ENCODE measurements around the gene DLG1.

Gene DLG1

GRCh38 chr3:197050511-197050910, 247.9 kb downstream of the DLG1 start:
- Histone ChIP-seq H2BK120ac (ENCODE audit: low read depth, low read length) (no peak overlapping the region), H3K4me2 (ENCODE audit: low read length, poor library complexity, severe bottlenecking) (no peak overlapping the region), H2BK15ac (ENCODE audit: low read depth, poor library complexity, severe bottlenecking) (no peak overlapping the region), H3K4me3 (ENCODE audit: insufficient read depth in 1 of 2, low read depth in 1 of 2, low read length in 2 of 2) (no peak overlapping the region), H3K36me3 (ENCODE audit: control insufficient read depth in 1 of 2, insufficient read depth in 2 of 2, low read depth in 1 of 2, low read length in 2 of 2) (peaks cover 44 to 59% of the 10 kb centered on the region in 2 experiments), H2BK12ac (ENCODE audit: low read length in 2 of 2) (no peak overlapping the region), H3K27ac (ENCODE audit: low read length, poor library complexity, severe bottlenecking) (no peak overlapping the region), H3K27me3 (ENCODE audit: control insufficient read depth in 1 of 2, insufficient read depth in 1 of 2, low read length in 2 of 2) (no peaks in the 10 kb centered on the region), H3K14ac (ENCODE audit: low read length in 2 of 2) (no peak overlapping the region), H4K91ac (ENCODE audit: low read length) (no peak overlapping the region), H4K8ac (ENCODE audit: low read length) (no peak overlapping the region), H3K23ac (ENCODE audit: low read length in 2 of 2) (no peak overlapping the region), H3K9me3 (ENCODE audit: control insufficient read depth, low read length) (no peaks in the 10 kb centered on the region), H3K4me1 (ENCODE audit: control insufficient read depth, insufficient read depth, low read depth, low read length) (no peaks in the 10 kb centered on the region), H2AK5ac (ENCODE audit: low read length, severe bottlenecking) (no peak overlapping the region), H2BK5ac (ENCODE audit: low read depth, low read length, poor library complexity, severe bottlenecking) (no peak overlapping the region), H3K18ac (ENCODE audit: low read depth in 1 of 2, low read length in 2 of 2) (no peak overlapping the region), H3K9ac (ENCODE audit: low read length) (no peak overlapping the region), H3K79me1 (replicated peaks; ENCODE audit: low read length, poor library complexity, severe bottlenecking) (peaks cover 9% of the 10 kb centered on the region), H2AFZ (ENCODE audit: low read depth, low read length) (no peak overlapping the region), H3K4ac (ENCODE audit: low read depth in 1 of 2, low read length in 2 of 2) (no peak overlapping the region)
- DNase-seq, result no peak
- WGBS, result 83% methylated on average over 1 of the region's 2 CpGs

GRCh38 chr3:197042539-197042938, 255.9 kb downstream of the DLG1 start:
- H2BK15ac ChIP-seq (ENCODE audit: low read depth, poor library complexity, severe bottlenecking), result no peak overlapping the region
- 100% methylated on average over 3 of the region's 4 CpGs for WGBS
- no peak overlapping the region for H3K9ac ChIP-seq (ENCODE audit: low read length)
- no peak overlapping the region for H3K18ac ChIP-seq (ENCODE audit: low read depth in 1 of 2, low read length in 2 of 2)
- H3K79me1 ChIP-seq (replicated peaks; ENCODE audit: low read length, poor library complexity, severe bottlenecking), result peaks cover 2% of the 10 kb centered on the region
- no peak overlapping the region for H3K4ac ChIP-seq (ENCODE audit: low read depth in 1 of 2, low read length in 2 of 2)
- no peak overlapping the region for H2AK5ac ChIP-seq (ENCODE audit: low read length, severe bottlenecking)
- H4K8ac ChIP-seq (ENCODE audit: low read length), result no peak overlapping the region
- peaks cover 21 to 39% of the 10 kb centered on the region in 2 experiments for H3K36me3 ChIP-seq (ENCODE audit: control insufficient read depth in 1 of 2, insufficient read depth in 2 of 2, low read depth in 1 of 2, low read length in 2 of 2)
- no peak overlapping the region for H3K4me2 ChIP-seq (ENCODE audit: low read length, poor library complexity, severe bottlenecking)
- peaks cover 2% of the 10 kb centered on the region for H3K4me1 ChIP-seq (ENCODE audit: control insufficient read depth, insufficient read depth, low read depth, low read length)
- no peaks in the 10 kb centered on the region for H3K9me3 ChIP-seq (ENCODE audit: control insufficient read depth, low read length)
- H3K4me3 ChIP-seq (ENCODE audit: insufficient read depth in 1 of 2, low read depth in 1 of 2, low read length in 2 of 2), result no peak overlapping the region
- H3K14ac ChIP-seq (ENCODE audit: low read length in 2 of 2), result no peak overlapping the region
- no peak overlapping the region for H2BK120ac ChIP-seq (ENCODE audit: low read depth, low read length)
- H2AFZ ChIP-seq (ENCODE audit: low read depth, low read length), result no peak overlapping the region
- no peaks in the 10 kb centered on the region for H3K27me3 ChIP-seq (ENCODE audit: control insufficient read depth in 1 of 2, insufficient read depth in 1 of 2, low read length in 2 of 2)
- H3K23ac ChIP-seq (ENCODE audit: low read length in 2 of 2), result no peak overlapping the region
- H3K27ac ChIP-seq (ENCODE audit: low read length, poor library complexity, severe bottlenecking), result no peak overlapping the region
- no peak overlapping the region for H2BK12ac ChIP-seq (ENCODE audit: low read length in 2 of 2)
- no peak for DNase-seq
- no peak overlapping the region for H2BK5ac ChIP-seq (ENCODE audit: low read depth, low read length, poor library complexity, severe bottlenecking)
- no peak overlapping the region for H4K91ac ChIP-seq (ENCODE audit: low read length)

- Histone ChIP-seq H2BK5ac (ENCODE audit: low read depth, low read length, poor library complexity, severe bottlenecking) (no peak overlapping the region), H2AFZ (ENCODE audit: low read depth, low read length) (no peak overlapping the region), H2BK120ac (ENCODE audit: low read depth, low read length) (no peak overlapping the region), H3K27me3 (ENCODE audit: control insufficient read depth in 1 of 2, insufficient read depth in 1 of 2, low read length in 2 of 2) (peaks cover 0 to 3% of the 10 kb centered on the region in 2 experiments), H4K91ac (ENCODE audit: low read length) (no peak overlapping the region), H3K4me2 (ENCODE audit: low read length, poor library complexity, severe bottlenecking) (no peak overlapping the region), H2BK12ac (ENCODE audit: low read length in 2 of 2) (no peak overlapping the region), H2BK15ac (ENCODE audit: low read depth, poor library complexity, severe bottlenecking) (no peak overlapping the region), H3K36me3 (ENCODE audit: control insufficient read depth in 1 of 2, insufficient read depth in 2 of 2, low read depth in 1 of 2, low read length in 2 of 2) (peaks cover 21 to 39% of the 10 kb centered on the region in 2 experiments), H3K79me1 (replicated peaks; ENCODE audit: low read length, poor library complexity, severe bottlenecking) (peaks cover 2% of the 10 kb centered on the region), H3K14ac (ENCODE audit: low read length in 2 of 2) (no peak overlapping the region), H3K4ac (ENCODE audit: low read depth in 1 of 2, low read length in 2 of 2) (no peak overlapping the region), H3K4me1 (ENCODE audit: control insufficient read depth, insufficient read depth, low read depth, low read length) (peaks cover 2% of the 10 kb centered on the region), H3K18ac (ENCODE audit: low read depth in 1 of 2, low read length in 2 of 2) (no peak overlapping the region), H2AK5ac (ENCODE audit: low read length, severe bottlenecking) (no peak overlapping the region), H4K8ac (ENCODE audit: low read length) (no peak overlapping the region), H3K9me3 (ENCODE audit: control insufficient read depth, low read length) (no peaks in the 10 kb centered on the region), H3K27ac (ENCODE audit: low read length, poor library complexity, severe bottlenecking) (no peak overlapping the region), H3K23ac (ENCODE audit: low read length in 2 of 2) (no peak overlapping the region), H3K9ac (ENCODE audit: low read length) (no peak overlapping the region), H3K4me3 (ENCODE audit: insufficient read depth in 1 of 2, low read depth in 1 of 2, low read length in 2 of 2) (no peak overlapping the region)
- WGBS, result over 99% methylated on average over 4 of the region's 6 CpGs
- DNase-seq, result no peak
Measured at GRCh38 chr3:197041875-197042488, 256.4 kb downstream of the DLG1 start.

- Histone ChIP-seq H4K8ac (ENCODE audit: low read length) (no peak overlapping the region), H2AFZ (ENCODE audit: low read depth, low read length) (no peak overlapping the region), H2BK12ac (ENCODE audit: low read length in 2 of 2) (no peak overlapping the region), H3K4me2 (ENCODE audit: low read length, poor library complexity, severe bottlenecking) (no peak overlapping the region), H2BK5ac (ENCODE audit: low read depth, low read length, poor library complexity, severe bottlenecking) (no peak overlapping the region), H3K14ac (ENCODE audit: low read length in 2 of 2) (no peak overlapping the region), H3K9me3 (ENCODE audit: control insufficient read depth, low read length) (no peaks in the 10 kb centered on the region), H3K18ac (ENCODE audit: low read depth in 1 of 2, low read length in 2 of 2) (no peak overlapping the region), H3K23ac (ENCODE audit: low read length in 2 of 2) (no peak overlapping the region), H2AK5ac (ENCODE audit: low read length, severe bottlenecking) (no peak overlapping the region), H3K27me3 (ENCODE audit: control insufficient read depth in 1 of 2, insufficient read depth in 1 of 2, low read length in 2 of 2) (peaks cover 0 to 16% of the 10 kb centered on the region in 2 experiments), H3K27ac (ENCODE audit: low read length, poor library complexity, severe bottlenecking) (no peak overlapping the region), H3K4me3 (ENCODE audit: insufficient read depth in 1 of 2, low read depth in 1 of 2, low read length in 2 of 2) (no peak overlapping the region), H3K4ac (ENCODE audit: low read depth in 1 of 2, low read length in 2 of 2) (no peak overlapping the region), H2BK15ac (ENCODE audit: low read depth, poor library complexity, severe bottlenecking) (no peak overlapping the region), H3K9ac (ENCODE audit: low read length) (no peak overlapping the region), H3K79me1 (replicated peaks; ENCODE audit: low read length, poor library complexity, severe bottlenecking) (peaks cover 2% of the 10 kb centered on the region), H4K91ac (ENCODE audit: low read length) (no peak overlapping the region), H3K4me1 (ENCODE audit: control insufficient read depth, insufficient read depth, low read depth, low read length) (peaks cover 2% of the 10 kb centered on the region), H2BK120ac (ENCODE audit: low read depth, low read length) (no peak overlapping the region), H3K36me3 (ENCODE audit: control insufficient read depth in 1 of 2, insufficient read depth in 2 of 2, low read depth in 1 of 2, low read length in 2 of 2) (peaks cover 22 to 27% of the 10 kb centered on the region in 2 experiments)
- no peak for DNase-seq
- WGBS, result no CpG with 5 or more reads among the region's 4 CpGs
Measured at GRCh38 chr3:197040658-197041057, 257.8 kb downstream of the DLG1 start.
